ENCODE measurements around the gene SNRNP40. TPM values are rescaled to one million over a fixed set of nuclear protein-coding genes. Genes with fewer than 3 reads are reported as not detected.
"Not testable (repeated sequence)": the region's sequence is repeated elsewhere in the genome, so short reads cannot be mapped to it uniquely, and the experiment has no call there.

The SNRNP40 gene
- total and polyA plus RNA-seq, 2 experiments from 2014 or later = 46.9 to 59.1 TPM

DNA sequence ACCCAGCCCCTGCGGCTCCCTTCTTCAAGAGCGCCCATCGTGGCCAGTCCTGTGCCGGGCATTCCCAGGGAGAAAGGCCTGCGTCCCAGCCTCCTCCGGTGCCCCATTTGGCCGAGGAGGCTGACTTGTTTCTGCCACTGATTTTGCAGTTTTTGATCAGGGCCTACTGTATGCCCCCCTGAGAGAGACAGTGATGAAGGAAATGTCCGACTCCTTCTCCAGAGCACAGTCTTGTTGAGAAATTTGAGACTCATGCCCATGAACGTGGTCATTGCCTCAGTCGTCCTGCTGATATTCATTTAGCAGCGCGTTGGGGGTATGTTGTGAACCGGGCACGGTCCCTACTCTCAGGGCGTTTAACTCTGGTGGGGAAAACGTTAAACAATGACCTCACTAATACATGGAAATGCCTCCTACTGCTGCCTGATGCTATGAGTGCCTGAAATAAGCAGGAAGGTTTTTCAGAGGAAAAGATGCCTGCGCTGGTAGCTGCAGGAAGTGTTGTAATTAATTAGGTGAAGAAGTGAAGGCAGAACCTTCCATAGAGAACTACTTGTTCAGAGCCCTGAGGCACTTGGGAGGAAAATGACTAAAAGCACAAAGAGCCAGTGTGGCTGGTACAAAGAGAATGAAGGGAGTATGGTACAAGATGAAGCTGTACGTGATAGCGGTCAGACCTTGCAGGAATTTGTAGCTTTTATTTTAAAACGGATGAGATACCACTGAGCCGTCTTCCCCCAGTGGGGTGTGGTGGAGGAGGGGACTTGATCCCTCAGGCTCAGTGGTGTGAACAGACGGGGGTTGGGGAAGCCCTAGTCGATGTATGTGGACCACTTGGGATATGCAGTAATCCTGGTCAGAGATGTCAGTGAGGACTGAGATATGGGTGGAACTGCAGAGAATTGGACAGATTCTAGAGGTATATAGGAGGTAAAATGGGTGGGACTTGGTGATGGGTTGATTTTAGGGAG, 974 bp upstream of the SNRNP40 start:
- Histone ChIP-seq H3K36me3 (replicated peaks; ENCODE audit: insufficient read depth, low read depth) (no peaks in the 10 kb centered on the region), H3K4me1 (ENCODE audit: insufficient read depth) (peaks cover 9% of the 10 kb centered on the region), H3K4me2 (peak overlapping the region; percentile 83), H3K9me3 (ENCODE audit: low read depth) (no peaks in the 10 kb centered on the region), H3K27me3 (no peaks in the 10 kb centered on the region), H3K79me2 (peaks cover 77% of the 10 kb centered on the region), H2AFZ (peak overlapping the region; percentile 3), H4K20me1 (ENCODE audit: insufficient read depth, poor library complexity, severe bottlenecking) (no peaks in the 10 kb centered on the region), H3K9me2 (replicated peaks; ENCODE audit: insufficient read depth) (no peaks in the 10 kb centered on the region), H3K27ac (peak overlapping the region; percentile 84), H3K4me3 (peak overlapping the region; percentile 30)
- peak; percentile 28 for DNase-seq (ENCODE audit: low spot score)
- TF ChIP-seq EZH2phosphoT487 (IDR thresholded peaks at IDR 0.05; ENCODE audit: low read depth, severe bottlenecking, unreplicated experiment) = no peak
- TF ChIP-seq, protein P1, sequence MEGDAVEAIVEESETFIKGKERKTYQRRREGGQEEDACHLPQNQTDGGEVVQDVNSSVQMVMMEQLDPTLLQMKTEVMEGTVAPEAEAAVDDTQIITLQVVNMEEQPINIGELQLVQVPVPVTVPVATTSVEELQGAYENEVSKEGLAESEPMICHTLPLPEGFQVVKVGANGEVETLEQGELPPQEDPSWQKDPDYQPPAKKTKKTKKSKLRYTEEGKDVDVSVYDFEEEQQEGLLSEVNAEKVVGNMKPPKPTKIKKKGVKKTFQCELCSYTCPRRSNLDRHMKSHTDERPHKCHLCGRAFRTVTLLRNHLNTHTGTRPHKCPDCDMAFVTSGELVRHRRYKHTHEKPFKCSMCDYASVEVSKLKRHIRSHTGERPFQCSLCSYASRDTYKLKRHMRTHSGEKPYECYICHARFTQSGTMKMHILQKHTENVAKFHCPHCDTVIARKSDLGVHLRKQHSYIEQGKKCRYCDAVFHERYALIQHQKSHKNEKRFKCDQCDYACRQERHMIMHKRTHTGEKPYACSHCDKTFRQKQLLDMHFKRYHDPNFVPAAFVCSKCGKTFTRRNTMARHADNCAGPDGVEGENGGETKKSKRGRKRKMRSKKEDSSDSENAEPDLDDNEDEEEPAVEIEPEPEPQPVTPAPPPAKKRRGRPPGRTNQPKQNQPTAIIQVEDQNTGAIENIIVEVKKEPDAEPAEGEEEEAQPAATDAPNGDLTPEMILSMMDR (IDR thresholded peaks at IDR 0.05; ENCODE audit: poor library complexity) = no peak
- no peak for TF ChIP-seq EZH2 (IDR thresholded peaks at IDR 0.05; ENCODE audit: borderline replicate concordance)
- WGBS (ENCODE audit: low lambda C conversion rate, missing lambda C conversion rate) = 7% methylated on average over 23 of the region's 23 CpGs

DNA sequence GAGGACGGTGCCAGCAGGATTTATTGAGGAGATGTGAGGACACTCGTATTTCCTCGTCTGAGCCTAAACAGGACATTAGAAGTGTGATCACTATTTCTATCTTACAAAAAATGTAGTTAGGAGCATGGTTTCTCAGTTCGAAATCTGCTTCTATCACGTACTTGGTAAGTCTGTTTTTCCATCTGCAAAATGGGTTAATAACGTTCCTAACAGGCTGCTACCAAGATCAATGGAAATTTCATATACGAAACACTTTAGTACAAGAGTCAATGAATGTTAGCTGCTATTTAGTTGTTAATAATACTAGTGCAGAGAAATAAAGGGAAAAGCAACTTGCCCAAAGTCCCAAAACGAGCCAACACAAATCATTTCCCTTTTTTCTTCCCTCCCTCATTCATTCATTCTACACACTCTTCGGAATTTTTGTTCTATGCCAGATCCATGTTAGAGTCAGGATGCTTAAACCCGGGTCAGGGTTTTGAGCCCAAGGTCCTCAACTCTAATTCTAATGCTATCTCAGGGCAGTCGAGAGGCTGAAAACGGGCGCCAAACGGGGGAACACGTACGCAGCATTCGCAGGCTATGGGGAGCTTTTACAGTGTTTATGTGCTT, 608 bp downstream of the SNRNP40 start:
- Histone ChIP-seq H3K9me2 (replicated peaks; ENCODE audit: insufficient read depth) (no peaks in the 10 kb centered on the region), H2AFZ (peak overlapping the region; percentile 11), H3K36me3 (replicated peaks; ENCODE audit: insufficient read depth, low read depth) (no peaks in the 10 kb centered on the region), H3K9me3 (ENCODE audit: low read depth) (no peaks in the 10 kb centered on the region), H3K4me2 (peak overlapping the region; percentile 78), H3K4me3 (peak overlapping the region; percentile 48), H3K27me3 (no peaks in the 10 kb centered on the region), H3K27ac (peak overlapping the region; percentile 76), H3K79me2 (peaks cover 66% of the 10 kb centered on the region), H3K4me1 (ENCODE audit: insufficient read depth) (peaks cover 9% of the 10 kb centered on the region), H4K20me1 (ENCODE audit: insufficient read depth, poor library complexity, severe bottlenecking) (no peaks in the 10 kb centered on the region)
- TF ChIP-seq EZH2phosphoT487 (IDR thresholded peaks at IDR 0.05; ENCODE audit: low read depth, severe bottlenecking, unreplicated experiment) (no peak), EZH2 (IDR thresholded peaks at IDR 0.05; ENCODE audit: borderline replicate concordance) (no peak)
- TF ChIP-seq, protein P1 (IDR thresholded peaks at IDR 0.05; ENCODE audit: poor library complexity) = no peak
- 20% methylated on average over 17 of the region's 17 CpGs for WGBS (ENCODE audit: low lambda C conversion rate, missing lambda C conversion rate)
- no peak for DNase-seq (ENCODE audit: low spot score)

DNA sequence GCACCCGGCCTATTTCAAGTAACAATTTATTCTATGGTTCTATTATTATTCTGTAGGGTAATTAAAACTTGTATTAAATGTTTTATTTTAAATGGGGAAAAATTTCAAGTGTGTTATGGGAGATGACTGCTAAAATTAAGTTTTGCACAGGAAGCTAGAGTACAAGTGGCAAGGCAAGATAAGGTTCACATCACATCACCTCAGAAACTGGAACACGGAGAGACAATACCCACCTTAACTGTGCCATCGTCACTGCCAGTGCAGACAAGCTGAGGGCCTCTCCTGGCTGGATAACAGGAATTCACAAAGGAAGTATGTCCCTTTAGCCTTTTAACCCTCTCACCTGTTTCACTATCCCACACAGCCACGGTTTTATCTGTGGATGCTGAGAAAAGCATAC, 7.6 kb downstream of the SNRNP40 start:
- Histone ChIP-seq H3K4me3 (no peak overlapping the region), H3K9me3 (ENCODE audit: low read depth) (no peaks in the 10 kb centered on the region), H2AFZ (no peak overlapping the region), H3K79me2 (peaks cover 10% of the 10 kb centered on the region), H4K20me1 (ENCODE audit: insufficient read depth, poor library complexity, severe bottlenecking) (no peaks in the 10 kb centered on the region), H3K36me3 (replicated peaks; ENCODE audit: insufficient read depth, low read depth) (no peaks in the 10 kb centered on the region), H3K4me1 (ENCODE audit: insufficient read depth) (no peaks in the 10 kb centered on the region), H3K4me2 (no peak overlapping the region), H3K27ac (no peak overlapping the region), H3K9me2 (replicated peaks; ENCODE audit: insufficient read depth) (no peaks in the 10 kb centered on the region), H3K27me3 (no peaks in the 10 kb centered on the region)
- no peak for DNase-seq (ENCODE audit: low spot score)
- 93% methylated on average over 4 of the region's 4 CpGs for WGBS (ENCODE audit: low lambda C conversion rate, missing lambda C conversion rate)
- TF ChIP-seq EZH2phosphoT487 (IDR thresholded peaks at IDR 0.05; ENCODE audit: low read depth, severe bottlenecking, unreplicated experiment) = no peak
- TF ChIP-seq, protein P1 (IDR thresholded peaks at IDR 0.05; ENCODE audit: poor library complexity) = no peak
- TF ChIP-seq EZH2 (IDR thresholded peaks at IDR 0.05; ENCODE audit: borderline replicate concordance) = no peak

DNA sequence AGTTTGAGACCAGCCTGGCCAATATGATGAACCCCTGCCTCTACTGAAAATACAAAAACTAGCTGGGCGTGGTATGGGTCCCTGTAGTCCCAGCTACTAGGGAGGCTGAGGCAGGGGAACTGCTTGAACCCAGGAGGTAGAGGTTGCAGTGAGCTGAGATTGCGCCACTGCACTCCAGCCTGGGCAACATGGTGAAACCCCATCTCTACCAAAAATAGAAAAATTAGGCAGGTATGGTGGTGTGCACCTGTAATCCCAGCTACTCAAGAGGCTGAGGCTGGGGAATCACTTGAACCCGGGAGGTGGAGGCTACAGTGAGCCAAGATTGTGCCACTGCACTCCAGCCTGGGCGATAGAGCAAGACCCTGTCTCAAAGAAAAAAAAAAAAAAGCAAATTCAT, 8.8 kb downstream of the SNRNP40 start:
- H4K20me1 ChIP-seq (ENCODE audit: insufficient read depth, poor library complexity, severe bottlenecking); H3K9me3 ChIP-seq (ENCODE audit: low read depth); H3K4me3 ChIP-seq; H3K36me3 ChIP-seq (replicated peaks; ENCODE audit: insufficient read depth, low read depth); H3K4me1 ChIP-seq (ENCODE audit: insufficient read depth); H3K27me3 ChIP-seq; DNase-seq (ENCODE audit: low spot score); H3K79me2 ChIP-seq; H3K4me2 ChIP-seq; H3K9me2 ChIP-seq (replicated peaks; ENCODE audit: insufficient read depth); H3K27ac ChIP-seq; H2AFZ ChIP-seq: not testable (repeated sequence)
- 99% methylated on average over 4 of the region's 4 CpGs for WGBS (ENCODE audit: low lambda C conversion rate, missing lambda C conversion rate)

DNA sequence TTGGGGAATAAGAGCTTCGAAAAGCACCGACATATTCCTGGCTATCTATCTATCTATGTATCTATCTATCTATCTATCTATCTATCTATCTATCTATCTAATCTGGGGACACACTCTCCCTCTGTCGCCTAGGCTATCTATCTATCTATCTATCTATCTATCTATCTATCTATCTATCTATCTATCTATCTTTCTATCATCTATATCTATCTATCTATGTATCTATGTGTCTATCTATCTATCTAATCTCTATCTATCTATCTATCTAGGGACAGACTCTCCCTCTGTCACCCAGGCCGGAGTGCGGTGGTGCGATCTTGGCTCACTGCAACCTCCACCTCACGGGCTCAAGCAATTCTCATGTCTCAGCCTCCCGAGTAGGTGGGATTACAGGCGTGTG, 14.2 kb downstream of the SNRNP40 start:
- WGBS (ENCODE audit: low lambda C conversion rate, missing lambda C conversion rate) = over 99% methylated on average over 9 of the region's 9 CpGs
- H2AFZ ChIP-seq; H3K27me3 ChIP-seq; H3K36me3 ChIP-seq (replicated peaks; ENCODE audit: insufficient read depth, low read depth); H3K4me2 ChIP-seq; H3K9me3 ChIP-seq (ENCODE audit: low read depth); H3K9me2 ChIP-seq (replicated peaks; ENCODE audit: insufficient read depth); H3K27ac ChIP-seq; H4K20me1 ChIP-seq (ENCODE audit: insufficient read depth, poor library complexity, severe bottlenecking); DNase-seq (ENCODE audit: low spot score); H3K4me1 ChIP-seq (ENCODE audit: insufficient read depth); H3K4me3 ChIP-seq; H3K79me2 ChIP-seq: not testable (repeated sequence)
